ENCODE measurements around the gene SEPTIN5.

GRCh38 chr22:19718456-19719049 lies 4.2 kb downstream of the SEPTIN5 start:
- no peak for TF ChIP-seq CTCF (IDR thresholded peaks at IDR 0.05; ENCODE audit: low read depth, low read length)
- no peak for TF ChIP-seq EZH2phosphoT487 (IDR thresholded peaks at IDR 0.05; ENCODE audit: low read depth)
